ENCODE measurements around the gene DCST1.
A peak's percentile ranks its signal among the peaks of the same experiment; 100 is the strongest.

DNA sequence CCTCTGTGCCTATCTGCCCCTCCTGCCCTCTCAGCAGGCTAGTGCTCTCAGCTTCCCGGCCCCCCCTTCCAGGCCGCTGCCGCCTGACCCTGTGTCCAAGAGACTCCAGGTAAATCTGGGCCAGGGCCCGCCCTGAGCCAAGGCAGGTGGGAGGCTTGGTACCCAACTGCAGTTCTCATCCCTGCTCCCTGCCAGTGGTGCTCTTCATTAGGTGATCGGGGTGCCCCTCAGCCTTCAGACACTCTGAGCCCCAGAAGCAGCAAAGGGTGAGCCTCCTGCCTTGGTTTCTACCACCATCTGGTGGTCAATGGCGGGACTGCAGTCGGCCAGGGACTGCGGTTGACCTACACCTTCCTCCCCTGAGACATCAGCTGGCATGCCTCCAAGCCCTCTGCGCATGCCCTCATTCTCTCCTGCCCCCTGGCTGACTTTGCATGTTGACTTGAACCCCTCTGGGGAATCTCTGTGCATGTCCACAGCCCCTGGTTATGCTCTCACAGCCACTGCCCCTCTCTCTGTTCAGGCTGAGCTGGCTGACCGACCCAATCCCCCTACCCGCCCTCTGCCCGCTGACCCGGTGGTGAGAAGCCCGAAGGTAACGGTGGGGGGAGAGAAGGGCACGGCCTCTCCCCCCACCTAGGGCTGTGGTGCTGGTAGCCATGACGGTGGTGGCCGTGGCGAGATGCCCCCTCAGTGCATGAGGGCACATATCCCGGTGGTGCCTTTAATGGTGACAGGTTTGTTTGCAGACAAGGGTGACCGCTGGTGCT is 27.9 kb downstream of the DCST1 start:
- TF ChIP-seq, protein P1, sequence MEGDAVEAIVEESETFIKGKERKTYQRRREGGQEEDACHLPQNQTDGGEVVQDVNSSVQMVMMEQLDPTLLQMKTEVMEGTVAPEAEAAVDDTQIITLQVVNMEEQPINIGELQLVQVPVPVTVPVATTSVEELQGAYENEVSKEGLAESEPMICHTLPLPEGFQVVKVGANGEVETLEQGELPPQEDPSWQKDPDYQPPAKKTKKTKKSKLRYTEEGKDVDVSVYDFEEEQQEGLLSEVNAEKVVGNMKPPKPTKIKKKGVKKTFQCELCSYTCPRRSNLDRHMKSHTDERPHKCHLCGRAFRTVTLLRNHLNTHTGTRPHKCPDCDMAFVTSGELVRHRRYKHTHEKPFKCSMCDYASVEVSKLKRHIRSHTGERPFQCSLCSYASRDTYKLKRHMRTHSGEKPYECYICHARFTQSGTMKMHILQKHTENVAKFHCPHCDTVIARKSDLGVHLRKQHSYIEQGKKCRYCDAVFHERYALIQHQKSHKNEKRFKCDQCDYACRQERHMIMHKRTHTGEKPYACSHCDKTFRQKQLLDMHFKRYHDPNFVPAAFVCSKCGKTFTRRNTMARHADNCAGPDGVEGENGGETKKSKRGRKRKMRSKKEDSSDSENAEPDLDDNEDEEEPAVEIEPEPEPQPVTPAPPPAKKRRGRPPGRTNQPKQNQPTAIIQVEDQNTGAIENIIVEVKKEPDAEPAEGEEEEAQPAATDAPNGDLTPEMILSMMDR (IDR thresholded peaks at IDR 0.05; ENCODE audit: low read depth, low read length) = peak; percentile 89
- TF ChIP-seq POLR2A (IDR thresholded peaks at IDR 0.05; ENCODE audit: extremely low read depth, insufficient read length) = no peak
- TF ChIP-seq, protein P2, sequence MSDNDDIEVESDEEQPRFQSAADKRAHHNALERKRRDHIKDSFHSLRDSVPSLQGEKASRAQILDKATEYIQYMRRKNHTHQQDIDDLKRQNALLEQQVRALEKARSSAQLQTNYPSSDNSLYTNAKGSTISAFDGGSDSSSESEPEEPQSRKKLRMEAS (IDR thresholded peaks at IDR 0.05; ENCODE audit: low read depth, low read length) = no peak; the same call in 1 of the 2 replicates
